ENCODE results near the gene PIM3.

PIM3 gene

DNA sequence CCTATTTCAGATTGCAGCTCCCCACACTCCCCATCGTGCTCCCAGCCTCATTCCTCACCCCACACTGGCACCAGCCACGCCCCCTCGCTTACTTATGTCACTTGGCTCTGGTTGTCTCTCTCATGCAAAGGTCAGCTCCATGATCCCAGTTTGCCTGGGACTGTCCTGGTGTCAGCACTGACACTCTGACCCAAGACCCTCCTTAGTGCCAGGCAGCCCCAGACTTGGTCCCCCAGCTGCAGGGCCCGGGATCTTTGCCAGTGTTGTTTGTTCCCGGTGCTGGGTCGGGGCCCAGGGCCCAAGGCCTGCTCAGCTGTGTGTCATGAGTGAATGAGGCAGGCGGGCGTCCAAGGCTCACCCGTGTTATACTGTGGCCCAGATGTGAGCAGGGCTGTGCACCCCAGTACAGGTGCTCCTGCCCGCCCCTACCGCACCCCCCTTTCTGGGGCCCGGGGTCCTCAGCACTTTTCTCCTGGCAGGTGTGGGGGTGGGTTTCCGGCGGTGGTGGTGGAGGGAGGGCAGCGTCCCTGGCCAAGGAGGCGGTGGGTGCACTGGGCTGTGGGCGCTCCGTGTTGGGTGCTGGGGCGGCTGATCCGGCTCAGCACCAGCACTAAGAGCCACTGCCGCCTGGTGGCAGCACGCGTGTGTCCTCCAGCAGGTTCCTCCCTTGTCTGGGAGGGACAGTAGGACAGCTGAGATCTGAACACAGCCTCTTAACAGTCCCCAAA is 32.5 kb downstream of the PIM3 start:
- Histone ChIP-seq H3K4me1 (ENCODE audit: control insufficient read depth, insufficient read depth, low read length) (no peaks in the 10 kb centered on the region), H3K27me3 (ENCODE audit: control insufficient read depth, insufficient read depth, low read length, poor library complexity, severe bottlenecking) (no peaks in the 10 kb centered on the region), H3K9me3 (ENCODE audit: control insufficient read depth, low read length) (peaks cover 2% of the 10 kb centered on the region), H3K4me3 (ENCODE audit: insufficient read depth, low read depth, low read length) (no peak overlapping the region), H3K27ac (ENCODE audit: insufficient read depth, low read depth, low read length, poor library complexity, severe bottlenecking) (no peak overlapping the region), H3K36me3 (ENCODE audit: control insufficient read depth, insufficient read depth, low read length) (no peaks in the 10 kb centered on the region)
- WGBS, 2 experiments = 44 to 46% methylated on average over 23 of the region's 23 CpGs

- WGBS, 2 experiments = 68 to 72% methylated on average over 11 of the region's 11 CpGs
- Histone ChIP-seq H3K36me3 (ENCODE audit: control insufficient read depth, insufficient read depth, low read length) (no peaks in the 10 kb centered on the region), H3K9me3 (ENCODE audit: control insufficient read depth, low read length) (peaks cover 2% of the 10 kb centered on the region), H3K4me3 (ENCODE audit: insufficient read depth, low read depth, low read length) (no peak overlapping the region), H3K27me3 (ENCODE audit: control insufficient read depth, insufficient read depth, low read length, poor library complexity, severe bottlenecking) (no peaks in the 10 kb centered on the region), H3K4me1 (ENCODE audit: control insufficient read depth, insufficient read depth, low read length) (no peaks in the 10 kb centered on the region), H3K27ac (ENCODE audit: insufficient read depth, low read depth, low read length, poor library complexity, severe bottlenecking) (no peak overlapping the region)
Observed at GRCh38 chr22:49993649-49994360, 33.2 kb downstream of the PIM3 start.

GRCh38 chr22:49994361-49995040 is 33.9 kb downstream of the PIM3 start:
- no peak overlapping the region for H3K4me3 ChIP-seq (ENCODE audit: insufficient read depth, low read depth, low read length)
- no peaks in the 10 kb centered on the region for H3K27me3 ChIP-seq (ENCODE audit: control insufficient read depth, insufficient read depth, low read length, poor library complexity, severe bottlenecking)
- no peak overlapping the region for H3K27ac ChIP-seq (ENCODE audit: insufficient read depth, low read depth, low read length, poor library complexity, severe bottlenecking)
- H3K9me3 ChIP-seq (ENCODE audit: control insufficient read depth, low read length) = peaks cover 2% of the 10 kb centered on the region
- no peaks in the 10 kb centered on the region for H3K4me1 ChIP-seq (ENCODE audit: control insufficient read depth, insufficient read depth, low read length)
- 89 to 90% methylated on average over 21 of the region's 21 CpGs for WGBS, 2 experiments
- no peaks in the 10 kb centered on the region for H3K36me3 ChIP-seq (ENCODE audit: control insufficient read depth, insufficient read depth, low read length)

DNA sequence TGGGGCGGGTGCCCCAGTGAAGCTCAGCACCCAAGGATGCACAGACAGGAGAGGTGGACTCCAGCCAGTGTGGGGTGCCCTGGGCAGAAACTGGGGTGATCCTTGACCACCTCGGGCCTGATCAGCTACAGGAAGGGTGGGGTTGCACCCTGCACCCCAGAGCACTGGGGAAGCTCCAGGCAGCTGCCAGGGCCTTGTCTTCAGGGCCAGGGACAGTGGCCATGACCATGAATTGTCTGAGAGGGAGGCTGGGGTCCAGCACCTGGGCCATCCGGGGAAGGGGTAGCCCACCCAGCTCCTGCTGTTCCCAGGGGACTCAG is 34.4 kb downstream of the PIM3 start:
- Histone ChIP-seq H3K4me3 (ENCODE audit: insufficient read depth, low read depth, low read length) (no peak overlapping the region), H3K9me3 (ENCODE audit: control insufficient read depth, low read length) (peaks cover 2% of the 10 kb centered on the region)
- WGBS, 2 experiments = 87 to 93% methylated on average over 3 of the region's 3 CpGs

DNA sequence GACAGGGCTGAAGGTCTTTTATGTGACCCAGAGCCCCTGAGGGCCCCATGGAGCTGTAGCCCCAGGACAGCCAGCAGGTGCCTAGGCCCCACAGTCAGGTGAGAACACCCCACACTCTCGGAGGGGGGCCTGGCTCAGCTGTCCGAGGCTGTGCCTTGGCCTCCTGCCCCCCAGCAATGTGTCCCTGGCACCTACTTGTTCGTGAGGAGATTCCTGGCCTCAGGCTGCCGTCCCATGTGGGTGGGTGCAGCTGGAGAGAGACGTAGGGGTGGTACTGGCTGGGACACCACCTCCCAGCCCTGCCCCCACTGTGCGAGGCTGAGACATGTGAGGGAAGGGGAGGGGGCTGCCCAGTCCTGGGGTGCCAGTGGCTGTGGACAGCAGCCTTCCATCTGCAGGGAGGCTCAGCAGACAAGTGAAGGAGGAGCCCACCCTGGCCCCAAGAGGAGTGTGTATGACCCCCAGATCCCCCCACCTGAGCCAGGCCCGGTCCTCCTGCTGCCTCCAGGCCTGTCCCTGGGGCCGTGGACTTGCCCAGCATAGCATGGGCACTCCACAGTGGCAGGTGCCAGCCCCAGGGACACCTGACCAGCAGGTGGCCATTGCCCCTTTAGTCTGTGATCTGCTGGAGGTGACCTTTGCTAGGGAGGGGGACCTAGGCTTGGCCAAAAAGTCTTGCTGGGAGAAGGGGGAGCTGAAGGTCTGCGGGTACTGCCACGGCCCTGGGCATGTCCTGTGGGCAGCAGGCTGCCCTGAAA is 35.0 kb downstream of the PIM3 start:
- WGBS, 2 experiments = 90 to 92% methylated on average over 10 of the region's 10 CpGs
- Histone ChIP-seq H3K4me1 (ENCODE audit: control insufficient read depth, insufficient read depth, low read length) (no peaks in the 10 kb centered on the region), H3K27ac (ENCODE audit: insufficient read depth, low read depth, low read length, poor library complexity, severe bottlenecking) (no peak overlapping the region), H3K4me3 (ENCODE audit: insufficient read depth, low read depth, low read length) (no peak overlapping the region), H3K27me3 (ENCODE audit: control insufficient read depth, insufficient read depth, low read length, poor library complexity, severe bottlenecking) (peaks cover 10% of the 10 kb centered on the region), H3K36me3 (ENCODE audit: control insufficient read depth, insufficient read depth, low read length) (no peaks in the 10 kb centered on the region), H3K9me3 (ENCODE audit: control insufficient read depth, low read length) (peaks cover 2% of the 10 kb centered on the region)

More for the DNA sequence above, 34.4 kb downstream of the PIM3 start:
- Histone ChIP-seq H3K36me3 (ENCODE audit: control insufficient read depth, insufficient read depth, low read length) (no peaks in the 10 kb centered on the region), H3K4me1 (ENCODE audit: control insufficient read depth, insufficient read depth, low read length) (no peaks in the 10 kb centered on the region), H3K27me3 (ENCODE audit: control insufficient read depth, insufficient read depth, low read length, poor library complexity, severe bottlenecking) (peaks cover 4% of the 10 kb centered on the region), H3K27ac (ENCODE audit: insufficient read depth, low read depth, low read length, poor library complexity, severe bottlenecking) (no peak overlapping the region)

GRCh38 chr22:49996119-49996517 is 35.5 kb downstream of the PIM3 start:
- peaks cover 16% of the 10 kb centered on the region for H3K27me3 ChIP-seq (ENCODE audit: control insufficient read depth, insufficient read depth, low read length, poor library complexity, severe bottlenecking)
- H3K4me1 ChIP-seq (ENCODE audit: control insufficient read depth, insufficient read depth, low read length) = peaks cover under 1% of the 10 kb centered on the region
- H3K36me3 ChIP-seq (ENCODE audit: control insufficient read depth, insufficient read depth, low read length) = no peaks in the 10 kb centered on the region
- H3K27ac ChIP-seq (ENCODE audit: insufficient read depth, low read depth, low read length, poor library complexity, severe bottlenecking) = no peak overlapping the region
- H3K9me3 ChIP-seq (ENCODE audit: control insufficient read depth, low read length) = peaks cover 2% of the 10 kb centered on the region
- no peak overlapping the region for H3K4me3 ChIP-seq (ENCODE audit: insufficient read depth, low read depth, low read length)
- WGBS, 2 experiments = 94 to 98% methylated on average over 4 of the region's 4 CpGs

GRCh38 chr22:49996518-49997250 is 36.1 kb downstream of the PIM3 start:
- H3K36me3 ChIP-seq (ENCODE audit: control insufficient read depth, insufficient read depth, low read length) = no peaks in the 10 kb centered on the region
- H3K9me3 ChIP-seq (ENCODE audit: control insufficient read depth, low read length) = peaks cover 2% of the 10 kb centered on the region
- peaks cover 20% of the 10 kb centered on the region for H3K27me3 ChIP-seq (ENCODE audit: control insufficient read depth, insufficient read depth, low read length, poor library complexity, severe bottlenecking)
- no peak overlapping the region for H3K27ac ChIP-seq (ENCODE audit: insufficient read depth, low read depth, low read length, poor library complexity, severe bottlenecking)
- WGBS, 2 experiments = 86 to 87% methylated on average over 19 of the region's 19 CpGs
- H3K4me1 ChIP-seq (ENCODE audit: control insufficient read depth, insufficient read depth, low read length) = peaks cover 5% of the 10 kb centered on the region
- no peak overlapping the region for H3K4me3 ChIP-seq (ENCODE audit: insufficient read depth, low read depth, low read length)

- H3K4me1 ChIP-seq (ENCODE audit: control insufficient read depth, insufficient read depth, low read length) = peaks cover 11% of the 10 kb centered on the region
- 89 to 94% methylated on average over 12 of the region's 12 CpGs for WGBS, 2 experiments
- no peaks in the 10 kb centered on the region for H3K9me3 ChIP-seq (ENCODE audit: control insufficient read depth, low read length)
- no peaks in the 10 kb centered on the region for H3K36me3 ChIP-seq (ENCODE audit: control insufficient read depth, insufficient read depth, low read length)
- peaks cover 20% of the 10 kb centered on the region for H3K27me3 ChIP-seq (ENCODE audit: control insufficient read depth, insufficient read depth, low read length, poor library complexity, severe bottlenecking)
- no peak overlapping the region for H3K27ac ChIP-seq (ENCODE audit: insufficient read depth, low read depth, low read length, poor library complexity, severe bottlenecking)
- H3K4me3 ChIP-seq (ENCODE audit: insufficient read depth, low read depth, low read length) = no peak overlapping the region
Observed at GRCh38 chr22:49997251-49997599, 36.7 kb downstream of the PIM3 start.

GRCh38 chr22:49997932-49998717 is 37.6 kb downstream of the PIM3 start:
- peaks cover 16% of the 10 kb centered on the region for H3K4me1 ChIP-seq (ENCODE audit: control insufficient read depth, insufficient read depth, low read length)
- H3K27ac ChIP-seq (ENCODE audit: insufficient read depth, low read depth, low read length, poor library complexity, severe bottlenecking) = no peak overlapping the region
- no peaks in the 10 kb centered on the region for H3K36me3 ChIP-seq (ENCODE audit: control insufficient read depth, insufficient read depth, low read length)
- WGBS, 2 experiments = 93 to 95% methylated on average over 21 of the region's 21 CpGs
- H3K27me3 ChIP-seq (ENCODE audit: control insufficient read depth, insufficient read depth, low read length, poor library complexity, severe bottlenecking) = peaks cover 20% of the 10 kb centered on the region
- no peaks in the 10 kb centered on the region for H3K9me3 ChIP-seq (ENCODE audit: control insufficient read depth, low read length)
- H3K4me3 ChIP-seq (ENCODE audit: insufficient read depth, low read depth, low read length) = no peak overlapping the region

Measured in ectodermal cell (in vitro differentiated cells).